Activated CD8-positive, alpha-beta T cell treated with anti-CD3 and anti-CD28 coated beads, Interleukin-2, amount 10 ng/mL, durations not matched to agents 7 days and 5 days (primary cell): ENCODE data around the gene RGS13. TPM values are rescaled to one million over a fixed set of nuclear protein-coding genes. Genes with fewer than 3 reads are reported as not detected.
"Not testable (repeated sequence)": the region's sequence is repeated elsewhere in the genome, so short reads cannot be mapped to it uniquely, and the experiment has no call there.

Experiments used
- ATAC-seq: fragments of 150-1000 bp; cut with Tn5 transposase; one replicate; pipeline ENCODE4 v1.10.0; 2021; ENCODE audit warnings: moderate library complexity
- CTCF ChIA-PET: fragments of 350-600 bp; sonication (Branson Sonifier 250); formaldehyde crosslinking; loops from one replicate; lab custom pipeline; 2021; ENCODE audit warnings: antibody characterized with exemption; lab: Charles Lee
- POLR2A ChIA-PET: fragments of 350-600 bp; sonication (Branson Sonifier 250); formaldehyde crosslinking; loops from one replicate; lab custom pipeline; 2021; ENCODE audit warnings: antibody characterized with exemption; lab: Charles Lee
- DNase-seq: peaks from one replicate; pipeline ENCODE4 v3.0.0-alpha.2; 2020
- H3K27ac Mint-ChIP-seq: one replicate; pipeline ENCODE4 v1.8.0; 2021; ENCODE audit warnings: mild to moderate bottlenecking, mixed read lengths
- H3K27me3 Mint-ChIP-seq: one replicate; pipeline ENCODE4 v1.8.0; 2021; ENCODE audit warnings: low read depth, mixed read lengths
- H3K36me3 Mint-ChIP-seq: one replicate; pipeline ENCODE4 v1.8.0; 2021; ENCODE audit warnings: low read depth, mixed read lengths
- H3K4me1 Mint-ChIP-seq: one replicate; pipeline ENCODE4 v1.8.0; 2021; ENCODE audit warnings: low read depth, mixed read lengths
- H3K4me3 Mint-ChIP-seq: one replicate; pipeline ENCODE4 v1.8.0; 2021; ENCODE audit warnings: mild to moderate bottlenecking, mixed read lengths
- H3K9me3 Mint-ChIP-seq: one replicate; pipeline ENCODE4 v1.8.0; 2022; ENCODE audit warnings: mixed read lengths; ENCODE audit not compliant: insufficient read depth
- total RNA-seq, 2 experiments: library from RNA; stranded (reverse); gene quantifications; one replicate each; pipeline ENCODE4 v1.2.3, GENCODE V29; 2021

Gene RGS13
- total RNA-seq, 2 experiments from 2014 or later: not detected

DNA sequence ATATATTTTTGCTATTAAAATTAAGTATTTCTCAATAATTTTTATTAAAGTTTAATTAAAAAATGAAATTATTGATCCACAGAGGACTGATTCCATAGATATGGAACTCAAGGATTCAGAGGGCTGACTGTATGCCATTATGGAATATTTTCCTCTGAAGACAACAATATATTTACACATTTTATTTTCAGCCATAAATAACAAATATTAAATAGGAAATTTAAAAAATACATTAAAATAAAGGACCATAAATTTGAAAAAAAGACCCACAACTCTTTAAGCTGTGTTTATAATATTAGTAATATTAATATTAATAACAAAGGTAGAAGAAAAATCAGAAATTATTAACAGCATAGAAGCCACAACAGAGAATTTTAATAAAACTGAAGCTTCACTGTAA lies 18.2 kb downstream of the RGS13 start:
- Mint-ChIP-seq H3K9me3 (no peaks in the 10 kb centered on the region), H3K27me3 (peaks cover 3% of the 10 kb centered on the region), H3K27ac (no peak overlapping the region), H3K36me3 (no peaks in the 10 kb centered on the region), H3K4me3 (no peak overlapping the region), H3K4me1 (no peaks in the 10 kb centered on the region)
- DNase-seq: no peak
- ATAC-seq: no peak
- POLR2A ChIA-PET: no interaction called here
- CTCF ChIA-PET: no interaction called here

DNA sequence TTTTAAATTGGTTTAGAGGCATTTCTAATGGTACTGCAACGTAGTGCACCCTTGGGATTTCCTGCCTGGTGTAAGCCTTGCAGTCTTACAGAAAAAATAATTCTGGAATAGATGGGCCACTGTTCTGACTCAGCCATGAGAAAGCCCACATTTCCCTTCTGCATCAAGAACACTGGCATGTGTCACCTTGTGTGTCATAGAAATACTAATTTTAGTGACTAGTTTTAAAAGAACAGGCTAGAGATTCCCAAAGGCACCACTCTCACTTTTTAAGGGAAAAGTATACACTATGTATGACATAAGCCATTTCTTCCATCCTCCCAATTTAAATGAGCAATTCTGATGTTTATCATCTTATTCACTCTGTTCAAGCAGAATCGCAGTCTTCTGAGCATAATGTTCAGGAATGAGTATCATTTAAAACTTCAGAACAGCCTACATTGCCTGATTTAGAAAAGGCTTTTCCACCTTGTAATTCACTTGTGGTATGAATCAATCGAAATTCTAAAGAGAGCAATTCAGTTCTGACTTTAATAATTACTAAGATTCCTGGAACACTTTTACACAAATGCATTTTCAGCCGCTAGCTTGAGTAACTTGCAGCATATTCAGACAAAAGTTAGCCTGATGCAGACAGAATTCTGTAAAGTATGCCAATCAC lies 18.8 kb downstream of the RGS13 start:
- Mint-ChIP-seq H3K27ac (no peak overlapping the region), H3K4me3 (no peak overlapping the region), H3K27me3 (no peaks in the 10 kb centered on the region), H3K9me3 (no peaks in the 10 kb centered on the region), H3K36me3 (no peaks in the 10 kb centered on the region), H3K4me1 (no peaks in the 10 kb centered on the region)
- POLR2A ChIA-PET: no interaction called here
- CTCF ChIA-PET: no interaction called here
- ATAC-seq: no peak
- DNase-seq: no peak

DNA sequence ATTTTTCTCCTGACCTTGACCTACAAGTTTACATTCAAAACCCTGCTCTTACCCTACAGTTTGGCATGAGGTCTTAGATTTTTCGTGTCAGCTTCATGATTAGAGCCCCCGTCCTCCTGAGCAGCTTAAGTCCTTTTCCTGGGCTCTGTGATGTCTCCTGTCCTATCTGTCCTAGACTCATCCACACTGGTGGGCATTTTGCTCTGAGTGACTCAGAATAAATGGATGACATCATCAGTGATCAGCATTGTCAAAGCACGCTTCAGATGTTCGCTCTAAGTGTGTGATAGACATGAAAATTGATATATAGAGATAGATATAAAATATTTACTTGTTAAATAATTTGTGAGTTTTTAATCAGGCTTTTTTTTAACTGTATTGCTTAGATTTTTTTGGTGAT lies 21.8 kb downstream of the RGS13 start:
- no peak for ATAC-seq
- DNase-seq: no peak
- no peak overlapping the region for H3K4me3 Mint-ChIP-seq
- H3K4me1 Mint-ChIP-seq: no peaks in the 10 kb centered on the region
- POLR2A ChIA-PET: no interaction called here
- H3K27ac Mint-ChIP-seq: no peak overlapping the region
- H3K9me3 Mint-ChIP-seq: no peaks in the 10 kb centered on the region
- CTCF ChIA-PET: no interaction called here
- no peaks in the 10 kb centered on the region for H3K27me3 Mint-ChIP-seq
- no peaks in the 10 kb centered on the region for H3K36me3 Mint-ChIP-seq

DNA sequence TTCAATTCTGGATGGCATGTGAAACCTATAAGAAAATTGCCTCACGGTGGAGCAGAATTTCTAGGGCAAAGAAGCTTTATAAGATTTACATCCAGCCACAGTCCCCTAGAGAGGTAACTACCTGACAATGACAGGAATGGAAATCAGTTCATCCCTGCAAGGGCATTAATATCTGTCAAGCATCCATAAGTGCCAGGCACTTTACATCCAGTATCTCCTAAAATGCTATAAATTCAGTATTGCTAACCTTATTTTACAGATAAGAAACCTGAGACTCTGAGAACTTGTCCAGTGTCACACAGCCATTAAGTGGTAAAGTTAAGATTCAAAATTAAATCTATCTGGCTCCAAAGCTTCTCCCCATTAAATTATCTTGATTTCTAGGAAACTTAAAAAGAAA lies 22.3 kb downstream of the RGS13 start:
- Mint-ChIP-seq H3K4me1 (no peaks in the 10 kb centered on the region), H3K27ac (no peak overlapping the region), H3K9me3 (no peaks in the 10 kb centered on the region), H3K27me3 (no peaks in the 10 kb centered on the region), H3K36me3 (no peaks in the 10 kb centered on the region), H3K4me3 (no peak overlapping the region)
- ATAC-seq (no peak), DNase-seq (no peak)
- POLR2A ChIA-PET: no interaction called here
- CTCF ChIA-PET: no interaction called here

DNA sequence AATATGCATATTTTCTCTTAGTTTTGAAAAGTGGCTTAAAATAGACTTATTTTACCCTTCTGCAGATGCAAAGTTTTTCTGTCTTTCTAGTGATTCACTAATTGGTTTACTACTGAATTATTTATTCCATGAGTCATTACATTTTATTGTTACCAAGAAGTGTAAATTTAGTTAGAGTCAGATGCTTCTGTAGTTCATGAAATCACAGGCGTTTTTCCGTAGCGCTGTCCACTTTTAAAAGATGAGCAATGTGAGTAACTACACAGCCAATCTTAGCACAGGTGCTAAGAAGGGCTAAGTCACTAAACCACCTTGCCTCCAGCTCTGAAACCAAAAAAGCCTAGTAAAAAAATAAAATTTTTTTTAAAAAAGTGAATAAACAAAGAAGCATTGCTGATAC lies 24.7 kb downstream of the RGS13 start:
- Mint-ChIP-seq H3K27me3 (no peaks in the 10 kb centered on the region), H3K4me3 (no peak overlapping the region), H3K27ac (no peak overlapping the region), H3K36me3 (no peaks in the 10 kb centered on the region), H3K9me3 (no peaks in the 10 kb centered on the region), H3K4me1 (no peaks in the 10 kb centered on the region)
- ATAC-seq: no peak
- ChIA-PET CTCF (no interaction called here), POLR2A (no interaction called here)
- no peak for DNase-seq

DNA sequence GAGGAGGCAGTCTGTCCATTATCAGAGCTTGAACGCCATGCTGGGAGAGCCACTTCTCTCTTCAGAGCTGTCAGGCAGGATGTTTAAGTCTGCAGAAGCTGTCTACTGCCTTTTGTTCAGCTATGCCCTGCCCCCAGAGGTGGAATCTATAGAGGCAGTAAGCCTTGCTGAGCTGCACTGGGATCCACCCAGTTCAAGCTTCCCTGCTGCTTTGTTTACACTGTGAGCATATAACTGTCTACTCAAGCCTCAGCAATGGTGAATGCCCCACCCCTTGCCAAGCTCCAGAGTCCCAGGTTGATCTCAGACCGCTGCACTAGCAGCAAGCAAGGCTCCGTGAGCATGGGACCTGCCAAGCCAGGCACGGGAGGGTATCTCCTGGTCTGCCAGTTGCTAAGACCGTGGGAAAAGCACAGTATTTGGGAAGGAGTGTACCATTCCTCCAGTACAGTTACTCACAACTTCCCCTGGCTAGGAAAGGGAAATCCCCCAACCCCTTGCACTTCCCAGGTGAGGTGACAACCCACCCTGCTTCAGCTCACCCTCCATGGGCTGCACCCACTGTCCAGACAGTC lies 32.5 kb downstream of the RGS13 start:
- DNase-seq: no peak
- H3K4me3 Mint-ChIP-seq: no peak overlapping the region
- H3K36me3 Mint-ChIP-seq: no peaks in the 10 kb centered on the region
- H3K4me1 Mint-ChIP-seq: no peaks in the 10 kb centered on the region
- H3K9me3 Mint-ChIP-seq: no peaks in the 10 kb centered on the region
- CTCF ChIA-PET: no interaction called here
- peaks cover 6% of the 10 kb centered on the region for H3K27me3 Mint-ChIP-seq
- H3K27ac Mint-ChIP-seq: no peak overlapping the region
- no peak for ATAC-seq
- POLR2A ChIA-PET: no interaction called here

DNA sequence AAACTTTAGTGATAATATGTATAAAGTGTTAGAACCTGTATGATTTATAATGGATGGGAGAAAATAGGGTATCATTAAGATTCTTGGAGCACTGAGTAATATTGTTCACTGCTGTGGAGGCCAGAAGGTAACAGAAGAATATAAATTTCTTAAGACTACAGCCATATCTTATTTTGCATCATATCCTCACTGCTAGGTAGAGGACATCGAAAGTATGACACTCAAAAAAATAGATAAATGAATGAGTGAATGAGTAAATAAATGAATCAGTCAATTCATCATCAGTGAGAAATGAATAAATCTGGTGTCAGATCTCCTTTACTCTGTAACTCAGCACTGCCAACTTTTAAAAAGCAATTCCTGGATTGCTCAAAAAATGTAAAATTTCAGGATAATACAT lies 33.2 kb downstream of the RGS13 start:
- Mint-ChIP-seq H3K4me3 (no peak overlapping the region), H3K27me3 (peaks cover 8% of the 10 kb centered on the region), H3K36me3 (no peaks in the 10 kb centered on the region), H3K27ac (no peak overlapping the region), H3K4me1 (no peaks in the 10 kb centered on the region), H3K9me3 (no peaks in the 10 kb centered on the region)
- no peak for DNase-seq
- ChIA-PET POLR2A (no interaction called here), CTCF (no interaction called here)
- no peak for ATAC-seq

DNA sequence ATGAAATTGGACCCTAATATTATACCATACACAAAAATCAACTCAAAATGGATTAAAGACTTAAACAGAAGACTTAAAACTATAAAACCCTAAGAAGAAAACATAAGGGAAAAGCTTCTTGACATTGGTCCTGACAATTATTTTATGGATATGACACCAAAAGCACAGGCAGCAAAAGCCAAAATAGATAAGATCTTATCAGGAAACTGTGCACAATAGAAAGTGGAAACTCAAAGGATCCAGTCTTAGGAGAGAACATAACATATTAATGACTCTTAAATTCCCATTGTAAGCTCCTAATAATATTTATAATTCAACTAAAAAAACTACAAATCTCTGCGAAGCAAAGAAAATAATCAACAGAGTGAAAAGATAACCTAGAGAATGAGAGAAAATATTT lies 39.8 kb downstream of the RGS13 start:
- ATAC-seq: no peak
- H3K4me3 Mint-ChIP-seq: no peak overlapping the region
- no peak overlapping the region for H3K27ac Mint-ChIP-seq
- no peaks in the 10 kb centered on the region for H3K9me3 Mint-ChIP-seq
- H3K36me3 Mint-ChIP-seq: no peaks in the 10 kb centered on the region
- peaks cover 3% of the 10 kb centered on the region for H3K27me3 Mint-ChIP-seq
- CTCF ChIA-PET: no interaction called here
- POLR2A ChIA-PET: no interaction called here
- H3K4me1 Mint-ChIP-seq: no peaks in the 10 kb centered on the region
- no peak for DNase-seq

DNA sequence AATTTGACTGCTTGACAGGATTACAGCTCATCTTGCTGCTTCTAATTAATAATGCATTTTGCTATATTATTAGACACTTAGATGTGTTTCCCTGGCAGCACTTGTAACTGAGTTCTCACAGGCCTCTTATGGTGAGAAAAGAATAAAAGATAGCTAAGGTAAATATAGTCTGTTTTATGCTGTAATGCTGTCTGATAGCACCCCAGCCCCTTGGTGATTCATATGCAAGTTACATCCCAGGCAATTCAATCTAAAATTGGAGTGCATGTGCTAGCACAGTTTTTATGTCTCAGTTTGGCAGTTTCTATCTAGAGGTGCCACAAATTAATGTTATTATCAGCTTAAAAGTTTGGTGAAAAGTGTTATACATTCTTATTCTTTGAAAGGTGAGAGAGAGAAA lies 42.2 kb downstream of the RGS13 start:
- DNase-seq (no peak), ATAC-seq (no peak)
- ChIA-PET POLR2A (no interaction called here), CTCF (no interaction called here)
- Mint-ChIP-seq H3K4me3 (no peak overlapping the region), H3K9me3 (no peaks in the 10 kb centered on the region), H3K36me3 (no peaks in the 10 kb centered on the region), H3K27me3 (peaks cover 3% of the 10 kb centered on the region), H3K4me1 (no peaks in the 10 kb centered on the region), H3K27ac (no peak overlapping the region)

DNA sequence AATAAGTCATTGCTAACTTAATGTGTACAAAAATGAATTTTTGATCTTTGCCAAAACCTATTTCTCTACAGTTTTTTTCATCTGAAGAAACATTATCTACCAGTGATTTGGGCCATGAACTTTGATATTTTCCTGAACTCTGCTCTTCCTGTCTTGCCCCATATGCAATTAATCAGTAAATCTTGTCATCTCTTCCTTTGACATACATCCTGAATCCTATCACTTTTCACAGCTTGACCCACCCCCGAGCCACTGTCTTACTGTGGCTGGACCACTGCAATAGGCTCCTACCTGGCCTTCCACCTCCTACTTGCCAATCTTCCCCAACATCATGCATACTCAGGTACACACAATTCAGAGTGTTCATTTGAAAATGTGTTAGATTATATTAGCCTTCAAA lies 46.4 kb downstream of the RGS13 start:
- H3K27me3 Mint-ChIP-seq: no peaks in the 10 kb centered on the region
- CTCF ChIA-PET: no interaction called here
- no peak overlapping the region for H3K4me3 Mint-ChIP-seq
- H3K4me1 Mint-ChIP-seq: no peaks in the 10 kb centered on the region
- DNase-seq: no peak
- no peak overlapping the region for H3K27ac Mint-ChIP-seq
- no peaks in the 10 kb centered on the region for H3K36me3 Mint-ChIP-seq
- no peak for ATAC-seq
- H3K9me3 Mint-ChIP-seq: no peaks in the 10 kb centered on the region
- POLR2A ChIA-PET: no interaction called here

DNA sequence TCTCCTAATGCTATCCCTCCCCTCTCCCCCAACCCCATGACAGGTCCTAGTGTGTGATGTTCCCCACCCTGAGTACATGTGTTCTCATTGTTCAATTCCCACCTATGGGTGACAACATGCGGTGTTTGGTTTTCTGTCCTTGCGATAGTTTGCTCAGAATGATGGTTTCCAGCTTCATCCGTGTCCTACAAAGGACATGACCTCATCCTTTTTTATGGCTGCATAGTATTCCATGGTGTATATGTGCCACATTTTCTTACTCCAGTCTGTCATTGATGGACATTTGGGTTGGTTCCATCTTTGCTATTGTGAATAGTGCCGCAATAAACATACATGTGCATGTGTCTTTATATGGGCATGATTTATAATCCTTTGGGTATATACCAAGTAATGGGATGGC lies 47.1 kb downstream of the RGS13 start:
- H3K4me3 Mint-ChIP-seq, DNase-seq, ATAC-seq, H3K27ac Mint-ChIP-seq, H3K36me3 Mint-ChIP-seq, CTCF ChIA-PET, H3K27me3 Mint-ChIP-seq, H3K9me3 Mint-ChIP-seq, POLR2A ChIA-PET, H3K4me1 Mint-ChIP-seq: not testable (repeated sequence)

DNA sequence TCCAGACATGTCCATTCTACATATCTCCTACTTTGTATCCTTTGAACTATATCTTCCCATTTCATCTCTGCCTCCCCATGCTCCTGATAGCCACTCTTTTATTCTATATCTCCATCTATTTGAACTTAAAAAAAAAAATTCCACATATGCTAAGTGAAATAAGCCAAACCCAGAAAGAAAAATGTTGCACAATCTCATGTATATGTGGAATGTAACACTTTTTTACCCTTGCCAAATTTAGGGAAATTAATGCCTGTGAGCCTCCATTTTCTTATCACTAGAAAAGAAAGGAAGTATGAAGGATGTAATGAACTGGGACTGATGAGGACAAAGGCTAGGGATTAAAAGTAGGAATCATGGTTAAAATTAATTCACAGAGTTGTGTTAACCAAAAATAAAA lies 53.5 kb downstream of the RGS13 start:
- no peaks in the 10 kb centered on the region for H3K4me1 Mint-ChIP-seq
- ATAC-seq: no peak
- H3K9me3 Mint-ChIP-seq: no peaks in the 10 kb centered on the region
- no peaks in the 10 kb centered on the region for H3K36me3 Mint-ChIP-seq
- H3K27ac Mint-ChIP-seq: no peak overlapping the region
- H3K4me3 Mint-ChIP-seq: no peak overlapping the region
- CTCF ChIA-PET: no interaction called here
- no peak for DNase-seq
- peaks cover 2% of the 10 kb centered on the region for H3K27me3 Mint-ChIP-seq
- POLR2A ChIA-PET: no interaction called here

DNA sequence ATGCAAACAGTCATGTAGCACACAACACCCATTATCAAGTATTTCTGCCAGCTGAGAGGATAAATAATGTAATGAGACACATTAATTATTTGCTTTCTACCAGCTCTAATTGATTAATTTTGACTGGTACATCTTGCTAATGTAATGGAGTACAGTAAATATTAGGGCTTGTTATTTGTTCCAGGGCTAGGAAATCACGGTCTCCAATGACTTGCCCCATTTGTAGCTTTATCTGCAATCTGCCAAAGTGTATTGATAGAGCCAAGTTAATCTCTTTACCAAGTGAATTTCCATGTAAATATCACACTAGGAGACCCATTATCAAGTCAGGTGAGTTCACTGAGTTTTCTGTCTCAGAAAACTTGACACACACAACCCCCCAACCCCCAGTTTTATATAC lies 55.1 kb downstream of the RGS13 start:
- Mint-ChIP-seq H3K4me1 (no peaks in the 10 kb centered on the region), H3K4me3 (no peak overlapping the region), H3K36me3 (no peaks in the 10 kb centered on the region), H3K27me3 (peaks cover 2% of the 10 kb centered on the region), H3K9me3 (no peaks in the 10 kb centered on the region), H3K27ac (no peak overlapping the region)
- CTCF ChIA-PET: no interaction called here
- no peak for DNase-seq
- POLR2A ChIA-PET: no interaction called here
- ATAC-seq: no peak
